DMS53 treated with DMSO at 0.1 percent for 48 hours (cell line): ENCODE results near the gene TMEM205.

Experiments
- DNase-seq: peaks from one replicate; lab custom pipeline; 2025; ENCODE audit not compliant: unreplicated experiment; lab: John Stamatoyannopoulos, UW

TMEM205 gene

DNA sequence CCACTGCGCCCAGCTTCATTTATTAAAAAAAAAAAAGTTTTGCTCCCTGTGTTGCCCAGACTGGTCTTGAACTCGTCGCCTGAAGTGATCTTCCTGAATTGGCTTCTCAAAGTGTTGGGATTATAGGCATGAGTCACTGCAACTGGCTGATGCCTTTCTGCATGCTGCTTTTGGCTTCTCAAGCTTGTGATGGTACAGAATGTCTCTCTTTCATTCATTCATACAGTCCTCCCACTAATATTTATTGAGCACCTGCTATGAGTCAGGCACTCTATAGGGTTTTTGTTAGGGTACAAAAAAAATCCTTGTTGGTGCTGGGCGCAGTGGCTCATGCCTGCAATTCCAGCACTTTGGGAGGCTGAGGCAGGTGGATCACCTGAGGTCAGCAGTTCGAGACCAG lies 41.1 kb downstream of the TMEM205 start:
- DNase-seq, result no peak

- no peak for DNase-seq
Observed at GRCh38 chr19:11300811-11301120, 45.3 kb downstream of the TMEM205 start.

- DNase-seq, result no peak
Observed at GRCh38 chr19:11299946-11300810, 45.9 kb downstream of the TMEM205 start.

- DNase-seq, result no peak
Observed at GRCh38 chr19:11296264-11296663, 49.8 kb downstream of the TMEM205 start.

- DNase-seq, result no peak
Observed at GRCh38 chr19:11295665-11296245, 50.3 kb downstream of the TMEM205 start, which contains the start of gene TSPAN16. Gene TSPAN16 (plus strand): TSS chr19:11296160. CDS start chr19:11296298, 138 bp downstream.

DNA sequence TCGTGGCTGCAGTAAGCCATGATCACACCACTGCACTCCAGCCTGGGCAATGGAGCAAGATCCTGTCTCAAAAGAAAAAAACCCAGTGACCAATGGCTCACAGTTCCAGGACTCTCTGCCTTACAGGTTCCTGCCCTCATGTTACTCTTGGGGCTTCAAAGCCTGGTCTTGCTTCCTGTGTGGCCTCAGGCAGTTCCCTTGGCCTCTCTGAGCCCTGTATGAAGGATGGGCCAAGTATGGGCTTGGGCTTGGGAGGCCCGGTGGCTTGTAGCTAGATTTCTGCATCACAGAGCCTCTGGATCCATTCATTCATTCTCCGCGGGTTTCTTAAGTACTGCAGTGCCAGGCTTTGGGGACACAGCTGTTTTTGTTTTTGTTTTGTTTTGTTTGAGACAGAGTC lies 50.9 kb downstream of the TMEM205 start:
- DNase-seq, result no peak

GRCh38 chr19:11293433-11294389 lies 52.4 kb downstream of the TMEM205 start:
- peak; percentile 69 for DNase-seq
